Stimulated activated CD8-positive, alpha-beta memory T cell treated with anti-CD3 and anti-CD28 coated beads, Interleukin-7, amount 100 ng/mL, for 48 hours (primary cell): ENCODE data around the gene HOXB9.
A peak's percentile ranks its signal among the peaks of the same experiment; 100 is the strongest.

Experiments
- DNase-seq, 2 donors: peaks; one replicate each; pipeline ENCODE4 v3.0.0-alpha.2; 2020; ENCODE audit warnings: low read depth in 1 of 2; ENCODE audit errors: extremely low read depth in 1 of 2

Gene HOXB9

GRCh38 chr17:48639982-48640857, 14.1 kb upstream of the HOXB9 start:
- DNase-seq: no peak

- DNase-seq: no peak
Measured at GRCh38 chr17:48639136-48639535, 13.0 kb upstream of the HOXB9 start.

- DNase-seq: no peak
Measured at GRCh38 chr17:48637323-48638260, 11.4 kb upstream of the HOXB9 start.

- DNase-seq: peak; percentile 75 to 76
Measured at GRCh38 chr17:48636177-48637018, 10.2 kb upstream of the HOXB9 start.

GRCh38 chr17:48634493-48635208, 8.5 kb upstream of the HOXB9 start:
- DNase-seq: no peak

- no peak for DNase-seq
Measured at GRCh38 chr17:48633266-48633677, 7.1 kb upstream of the HOXB9 start.

- no peak for DNase-seq
Measured at GRCh38 chr17:48632579-48633265, 6.6 kb upstream of the HOXB9 start.

- DNase-seq: no peak
Measured at GRCh38 chr17:48631693-48632578, 5.8 kb upstream of the HOXB9 start.

- no peak for DNase-seq
Measured at GRCh38 chr17:48630925-48631692, 5.0 kb upstream of the HOXB9 start.

- no peak for DNase-seq
Measured at GRCh38 chr17:48630009-48630924, 4.1 kb upstream of the HOXB9 start.

GRCh38 chr17:48629411-48629759, 3.2 kb upstream of the HOXB9 start:
- no peak for DNase-seq

GRCh38 chr17:48628649-48629410, 2.7 kb upstream of the HOXB9 start:
- no peak for DNase-seq

GRCh38 chr17:48627623-48628521, 1.7 kb upstream of the HOXB9 start:
- no peak for DNase-seq

- DNase-seq: no peak
Measured at GRCh38 chr17:48627118-48627597, 1.0 kb upstream of the HOXB9 start.
